ENCODE measurements around the gene GPR37L1.
"Not testable (repeated sequence)": the region's sequence is repeated elsewhere in the genome, so short reads cannot be mapped to it uniquely, and the experiment has no call there.

The GPR37L1 gene

GRCh38 chr1:202107801-202108731, 14.7 kb upstream of the GPR37L1 start:
- DNase-seq = no peak

- no peak for DNase-seq
These were observed 11.7 kb upstream of the GPR37L1 start for GRCh38 chr1:202110977-202111376.

GRCh38 chr1:202111589-202111988, 11.1 kb upstream of the GPR37L1 start:
- DNase-seq = not testable (repeated sequence)

DNA sequence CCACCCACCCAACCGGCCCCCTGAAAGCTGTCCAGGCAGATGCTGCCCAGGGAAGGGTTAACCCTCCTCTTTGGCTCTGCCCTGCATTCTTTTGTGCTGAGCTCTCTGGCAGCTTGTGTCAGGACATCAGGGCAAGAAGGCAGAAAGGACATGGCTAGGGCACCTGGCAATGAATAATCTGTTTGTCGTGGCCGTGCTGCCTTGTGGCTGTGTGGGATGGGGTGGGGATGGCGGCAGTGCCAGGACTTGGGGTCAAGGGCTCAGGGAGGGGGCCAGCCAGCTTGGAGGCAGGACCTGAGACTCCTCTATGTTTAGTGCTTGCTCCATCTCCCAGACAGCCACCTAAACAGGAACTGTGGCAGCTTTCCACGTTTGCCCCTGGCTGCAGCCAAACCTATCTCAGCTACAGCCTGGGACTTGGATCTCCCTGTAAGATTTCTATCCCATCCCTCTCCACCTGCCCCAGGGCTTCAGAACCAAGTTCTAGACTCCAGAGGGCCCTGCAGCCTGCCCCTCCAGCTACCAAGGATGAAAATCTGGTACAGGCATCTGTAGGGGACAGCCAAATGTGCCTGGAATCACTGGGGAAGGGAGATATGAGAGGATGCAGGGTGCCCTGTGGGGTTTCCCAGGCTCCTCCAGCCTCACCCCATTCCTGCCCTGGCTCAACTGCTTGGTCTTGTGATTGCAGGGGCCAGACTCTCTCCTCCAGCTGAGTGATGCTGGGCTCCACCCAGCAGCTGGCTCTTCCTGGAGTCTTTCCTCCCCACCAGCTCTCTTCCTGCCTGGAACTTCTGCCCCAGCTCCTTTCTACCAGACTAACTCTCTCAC, 9.6 kb upstream of the GPR37L1 start:
- DNase-seq = peak in 1 of 58 donors; percentile 26

- DNase-seq = no peak
These were observed 8.9 kb upstream of the GPR37L1 start for GRCh38 chr1:202113690-202114300.

DNA sequence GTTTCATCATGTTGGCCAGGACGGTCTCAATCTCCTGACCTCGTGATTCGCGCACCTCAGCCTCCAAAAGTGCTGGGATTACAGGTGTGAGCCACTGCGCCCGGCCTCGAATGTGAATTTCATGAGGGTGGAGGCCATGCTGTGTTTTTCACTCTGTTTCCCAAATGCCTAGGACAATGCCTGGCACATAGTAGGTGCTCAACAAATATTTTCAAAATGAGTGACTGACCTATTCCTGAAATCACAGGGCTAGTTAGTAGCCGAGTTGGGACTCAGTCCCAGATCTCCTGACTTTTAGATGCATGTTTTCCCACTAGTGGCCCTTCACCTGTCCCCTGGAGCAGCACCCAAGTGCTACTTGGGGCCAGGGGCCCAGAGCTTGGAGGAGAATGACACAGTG, 6.4 kb upstream of the GPR37L1 start:
- DNase-seq = no peak

- DNase-seq = no peak
These were observed 4.8 kb upstream of the GPR37L1 start for GRCh38 chr1:202117898-202118371.

GRCh38 chr1:202121006-202121405, 1.7 kb upstream of the GPR37L1 start:
- no peak for DNase-seq

DNA sequence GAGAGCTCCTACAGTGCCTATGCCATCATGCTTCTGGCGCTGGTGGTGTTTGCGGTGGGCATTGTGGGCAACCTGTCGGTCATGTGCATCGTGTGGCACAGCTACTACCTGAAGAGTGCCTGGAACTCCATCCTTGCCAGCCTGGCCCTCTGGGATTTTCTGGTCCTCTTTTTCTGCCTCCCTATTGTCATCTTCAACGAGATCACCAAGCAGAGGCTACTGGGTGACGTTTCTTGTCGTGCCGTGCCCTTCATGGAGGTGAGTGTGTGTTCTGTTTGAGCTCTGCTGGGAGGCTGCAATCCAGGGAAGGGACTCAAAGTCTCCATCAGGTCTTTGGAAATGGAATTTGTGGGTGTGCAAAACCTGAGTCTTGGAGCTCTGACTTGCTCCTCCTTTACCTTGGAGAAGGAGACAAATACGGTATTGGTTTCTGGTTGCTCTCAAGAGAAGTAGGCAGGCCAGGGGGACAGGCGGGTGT, 658 bp downstream of the GPR37L1 start:
- peak in 3 of 58 donors; percentile 54 to 63 (median 58) for DNase-seq

DNA sequence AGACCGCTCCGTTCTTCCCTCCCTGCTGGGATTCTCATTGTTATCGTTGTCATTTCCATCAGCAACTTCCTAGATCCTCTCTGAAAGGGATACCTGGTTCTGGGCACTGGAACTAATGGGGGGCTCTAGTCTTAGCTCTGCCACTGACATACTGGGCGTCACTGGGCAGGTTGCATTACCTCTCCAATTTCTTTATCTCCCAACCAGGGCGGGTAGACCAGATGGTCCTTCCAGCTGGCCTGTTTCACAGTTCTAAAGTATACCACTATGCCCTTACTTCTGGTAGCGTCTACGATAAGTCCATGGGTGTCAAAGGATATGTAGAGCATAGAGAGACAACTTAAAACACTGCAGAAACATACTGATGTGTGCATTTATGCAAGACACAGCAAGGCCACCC, 1.4 kb downstream of the GPR37L1 start:
- DNase-seq = no peak

- no peak for DNase-seq
These were observed 2.9 kb downstream of the GPR37L1 start for GRCh38 chr1:202125611-202126010.

GRCh38 chr1:202126426-202126825, 3.7 kb downstream of the GPR37L1 start:
- DNase-seq = peak in 53 of 58 donors; percentile 30 to 86 (median 62)

DNA sequence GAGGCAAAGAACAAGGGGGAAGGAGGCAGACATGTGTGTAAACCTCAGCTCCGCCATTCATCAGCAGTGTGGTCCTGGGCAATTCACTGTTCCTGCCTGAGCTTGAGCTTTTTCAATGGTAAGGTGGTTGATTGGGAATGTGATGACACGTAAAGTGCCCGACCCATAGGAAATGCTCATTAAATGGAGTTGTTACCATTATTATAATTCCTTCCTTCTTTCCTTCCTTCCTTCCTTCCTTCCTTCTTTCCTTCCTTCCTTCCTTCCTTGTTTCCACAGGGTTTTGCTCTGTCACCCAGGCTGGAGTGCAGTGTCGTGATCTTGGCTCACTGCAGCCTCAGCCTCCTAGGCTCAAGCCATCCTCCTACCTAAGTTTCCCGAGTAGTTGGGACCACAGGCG, 4.3 kb downstream of the GPR37L1 start:
- DNase-seq = no peak

DNA sequence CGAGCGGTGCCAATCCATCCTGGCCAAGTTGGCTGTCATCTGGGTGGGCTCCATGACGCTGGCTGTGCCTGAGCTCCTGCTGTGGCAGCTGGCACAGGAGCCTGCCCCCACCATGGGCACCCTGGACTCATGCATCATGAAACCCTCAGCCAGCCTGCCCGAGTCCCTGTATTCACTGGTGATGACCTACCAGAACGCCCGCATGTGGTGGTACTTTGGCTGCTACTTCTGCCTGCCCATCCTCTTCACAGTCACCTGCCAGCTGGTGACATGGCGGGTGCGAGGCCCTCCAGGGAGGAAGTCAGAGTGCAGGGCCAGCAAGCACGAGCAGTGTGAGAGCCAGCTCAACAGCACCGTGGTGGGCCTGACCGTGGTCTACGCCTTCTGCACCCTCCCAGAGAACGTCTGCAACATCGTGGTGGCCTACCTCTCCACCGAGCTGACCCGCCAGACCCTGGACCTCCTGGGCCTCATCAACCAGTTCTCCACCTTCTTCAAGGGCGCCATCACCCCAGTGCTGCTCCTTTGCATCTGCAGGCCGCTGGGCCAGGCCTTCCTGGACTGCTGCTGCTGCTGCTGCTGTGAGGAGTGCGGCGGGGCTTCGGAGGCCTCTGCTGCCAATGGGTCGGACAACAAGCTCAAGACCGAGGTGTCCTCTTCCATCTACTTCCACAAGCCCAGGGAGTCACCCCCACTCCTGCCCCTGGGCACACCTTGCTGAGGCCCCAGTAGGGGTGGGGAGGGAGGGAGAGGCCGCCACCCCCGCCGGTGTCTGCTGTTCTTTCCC, 5.3 kb downstream of the GPR37L1 start:
- DNase-seq = no peak

DNA sequence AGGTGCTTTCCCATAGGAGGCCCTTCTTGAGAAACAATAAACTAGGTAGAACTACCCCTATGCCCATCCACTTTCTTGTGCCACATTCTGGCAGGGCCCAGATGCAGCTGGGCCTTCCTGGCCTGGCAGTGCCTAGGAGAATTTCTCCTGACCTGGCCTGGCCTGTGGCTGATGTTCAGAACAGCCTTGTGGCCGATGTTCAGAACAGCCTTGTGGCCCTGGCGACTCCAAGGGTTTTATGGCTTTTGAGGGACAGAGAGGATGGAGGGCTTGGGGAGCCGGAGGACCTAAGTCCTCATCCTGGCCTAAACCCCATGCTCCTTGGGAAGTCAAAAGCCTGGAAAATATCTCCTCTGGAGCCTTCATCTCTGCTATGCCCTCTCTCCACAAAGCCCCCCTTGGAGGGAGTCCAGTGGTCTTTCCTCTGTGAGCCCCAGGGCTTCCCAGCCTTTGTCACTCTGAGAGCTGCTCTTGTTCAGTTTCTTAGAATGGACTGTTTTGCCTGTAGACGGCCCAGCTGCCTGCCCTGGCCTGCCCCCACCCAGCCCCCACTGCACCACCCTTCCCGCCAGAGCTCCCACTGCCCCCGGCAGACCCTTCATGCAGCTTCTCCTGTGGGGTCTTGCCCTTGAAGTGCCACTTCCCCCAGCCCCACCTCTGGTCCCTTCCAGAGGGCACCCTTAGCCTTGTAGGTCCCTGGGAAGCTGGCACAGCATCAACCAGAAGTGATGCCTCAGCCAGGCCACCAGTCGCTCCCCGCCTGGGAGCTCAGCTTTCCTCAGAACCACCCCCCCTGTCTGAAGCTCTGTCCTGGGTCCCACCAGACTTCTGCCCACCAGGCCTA, 7.0 kb downstream of the GPR37L1 start:
- DNase-seq = peak in 47 of 58 donors; percentile 50 to 95 (median 79)

GRCh38 chr1:202130297-202130721, 7.6 kb downstream of the GPR37L1 start:
- peak in 57 of 58 donors; percentile 67 to 96 (median 90) for DNase-seq

DNA sequence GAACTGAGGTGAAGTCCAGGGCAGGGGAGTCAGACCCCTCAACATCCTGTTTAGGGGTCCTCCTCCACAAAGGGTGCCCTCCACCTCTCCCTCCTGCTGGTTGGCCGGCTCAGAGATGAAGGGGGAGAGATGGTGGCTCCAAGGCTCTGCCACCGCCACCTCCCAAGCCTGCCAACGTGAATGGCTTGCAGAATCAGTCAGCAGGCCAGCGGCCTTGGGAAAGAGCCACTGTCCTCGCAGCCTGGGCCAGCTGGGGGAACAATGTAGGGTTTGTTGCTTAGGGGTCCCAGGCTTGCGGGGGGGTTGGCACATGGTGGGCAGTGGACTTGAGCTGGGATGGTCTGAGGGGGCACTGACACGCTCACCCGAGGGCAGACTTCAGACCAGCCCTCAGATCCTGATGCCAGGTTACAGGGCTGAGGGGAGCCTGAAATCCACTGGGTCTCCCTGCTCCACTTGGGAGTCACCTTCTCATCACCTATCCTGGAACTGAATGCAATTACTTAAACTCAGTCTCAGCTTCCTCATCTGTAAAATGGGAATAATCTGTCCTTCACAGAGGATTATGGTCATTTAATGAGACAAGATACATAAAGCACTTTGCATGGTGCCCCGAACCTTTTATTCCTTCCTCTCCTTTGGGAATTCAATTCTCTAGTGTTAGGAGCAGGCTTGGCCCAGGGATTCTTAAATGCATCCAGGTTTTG, 8.3 kb downstream of the GPR37L1 start:
- peak in 55 of 58 donors; percentile 58 to 94 (median 86) for DNase-seq

- DNase-seq = peak in 53 of 58 donors; percentile 29 to 86 (median 66)
These were observed 9.5 kb downstream of the GPR37L1 start for GRCh38 chr1:202131956-202132821.

Data from anterior cingulate cortex (tissue), 58 donors.